ENCODE results near the gene DLL3.

DNA sequence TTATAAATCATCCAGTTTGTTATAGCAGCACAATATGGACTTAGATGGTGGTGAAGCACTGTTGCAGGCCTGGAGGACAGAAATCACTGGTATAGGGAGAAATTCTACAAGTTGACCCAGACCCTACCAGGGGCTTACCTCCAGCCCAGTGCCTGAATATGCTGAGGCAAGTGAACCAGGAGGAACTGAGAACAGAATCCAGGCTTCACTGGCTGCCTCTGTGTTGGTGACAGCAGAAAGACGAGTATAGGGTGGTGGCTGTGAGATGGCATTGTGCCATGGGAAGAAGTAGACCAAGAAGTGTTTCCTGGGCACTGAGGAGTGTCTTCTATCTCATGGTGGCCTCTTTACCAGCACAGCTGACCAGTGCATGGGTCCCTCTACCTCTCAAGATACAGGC, 57.1 kb downstream of the DLL3 start:
- TF ChIP-seq EZH2 (IDR thresholded peaks at IDR 0.05; ENCODE audit: low read depth, unreplicated experiment) (no peak), POLR2AphosphoS5 (IDR thresholded peaks at IDR 0.05; ENCODE audit: low read depth) (no peak), NANOG (IDR thresholded peaks at IDR 0.05; ENCODE audit: borderline replicate concordance) (no peak), JUNB (IDR thresholded peaks at IDR 0.05; ENCODE audit: unreplicated experiment) (no peak), CREB1 (CRISPR knock-in tag; IDR thresholded peaks at IDR 0.05; ENCODE audit: low read depth) (no peak), ZNF114 (CRISPR knock-in tag; IDR thresholded peaks at IDR 0.05) (no peak), EZH2phosphoT487 (IDR thresholded peaks at IDR 0.05; ENCODE audit: unreplicated experiment) (no peak), STAT1 (IDR thresholded peaks at IDR 0.05; ENCODE audit: unreplicated experiment) (no peak), ZNF331 (CRISPR knock-in tag; IDR thresholded peaks at IDR 0.05; ENCODE audit: low read depth) (no peak)
- TF ChIP-seq, protein P1, sequence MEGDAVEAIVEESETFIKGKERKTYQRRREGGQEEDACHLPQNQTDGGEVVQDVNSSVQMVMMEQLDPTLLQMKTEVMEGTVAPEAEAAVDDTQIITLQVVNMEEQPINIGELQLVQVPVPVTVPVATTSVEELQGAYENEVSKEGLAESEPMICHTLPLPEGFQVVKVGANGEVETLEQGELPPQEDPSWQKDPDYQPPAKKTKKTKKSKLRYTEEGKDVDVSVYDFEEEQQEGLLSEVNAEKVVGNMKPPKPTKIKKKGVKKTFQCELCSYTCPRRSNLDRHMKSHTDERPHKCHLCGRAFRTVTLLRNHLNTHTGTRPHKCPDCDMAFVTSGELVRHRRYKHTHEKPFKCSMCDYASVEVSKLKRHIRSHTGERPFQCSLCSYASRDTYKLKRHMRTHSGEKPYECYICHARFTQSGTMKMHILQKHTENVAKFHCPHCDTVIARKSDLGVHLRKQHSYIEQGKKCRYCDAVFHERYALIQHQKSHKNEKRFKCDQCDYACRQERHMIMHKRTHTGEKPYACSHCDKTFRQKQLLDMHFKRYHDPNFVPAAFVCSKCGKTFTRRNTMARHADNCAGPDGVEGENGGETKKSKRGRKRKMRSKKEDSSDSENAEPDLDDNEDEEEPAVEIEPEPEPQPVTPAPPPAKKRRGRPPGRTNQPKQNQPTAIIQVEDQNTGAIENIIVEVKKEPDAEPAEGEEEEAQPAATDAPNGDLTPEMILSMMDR (conservative IDR thresholded peaks at IDR 0.05; ENCODE audit: low read depth in 2 of 2) = no peak
- TF ChIP-seq, protein P2, sequence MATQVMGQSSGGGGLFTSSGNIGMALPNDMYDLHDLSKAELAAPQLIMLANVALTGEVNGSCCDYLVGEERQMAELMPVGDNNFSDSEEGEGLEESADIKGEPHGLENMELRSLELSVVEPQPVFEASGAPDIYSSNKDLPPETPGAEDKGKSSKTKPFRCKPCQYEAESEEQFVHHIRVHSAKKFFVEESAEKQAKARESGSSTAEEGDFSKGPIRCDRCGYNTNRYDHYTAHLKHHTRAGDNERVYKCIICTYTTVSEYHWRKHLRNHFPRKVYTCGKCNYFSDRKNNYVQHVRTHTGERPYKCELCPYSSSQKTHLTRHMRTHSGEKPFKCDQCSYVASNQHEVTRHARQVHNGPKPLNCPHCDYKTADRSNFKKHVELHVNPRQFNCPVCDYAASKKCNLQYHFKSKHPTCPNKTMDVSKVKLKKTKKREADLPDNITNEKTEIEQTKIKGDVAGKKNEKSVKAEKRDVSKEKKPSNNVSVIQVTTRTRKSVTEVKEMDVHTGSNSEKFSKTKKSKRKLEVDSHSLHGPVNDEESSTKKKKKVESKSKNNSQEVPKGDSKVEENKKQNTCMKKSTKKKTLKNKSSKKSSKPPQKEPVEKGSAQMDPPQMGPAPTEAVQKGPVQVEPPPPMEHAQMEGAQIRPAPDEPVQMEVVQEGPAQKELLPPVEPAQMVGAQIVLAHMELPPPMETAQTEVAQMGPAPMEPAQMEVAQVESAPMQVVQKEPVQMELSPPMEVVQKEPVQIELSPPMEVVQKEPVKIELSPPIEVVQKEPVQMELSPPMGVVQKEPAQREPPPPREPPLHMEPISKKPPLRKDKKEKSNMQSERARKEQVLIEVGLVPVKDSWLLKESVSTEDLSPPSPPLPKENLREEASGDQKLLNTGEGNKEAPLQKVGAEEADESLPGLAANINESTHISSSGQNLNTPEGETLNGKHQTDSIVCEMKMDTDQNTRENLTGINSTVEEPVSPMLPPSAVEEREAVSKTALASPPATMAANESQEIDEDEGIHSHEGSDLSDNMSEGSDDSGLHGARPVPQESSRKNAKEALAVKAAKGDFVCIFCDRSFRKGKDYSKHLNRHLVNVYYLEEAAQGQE (IDR thresholded peaks at IDR 0.05; ENCODE audit: unreplicated experiment) = no peak
- TF ChIP-seq, protein P3, sequence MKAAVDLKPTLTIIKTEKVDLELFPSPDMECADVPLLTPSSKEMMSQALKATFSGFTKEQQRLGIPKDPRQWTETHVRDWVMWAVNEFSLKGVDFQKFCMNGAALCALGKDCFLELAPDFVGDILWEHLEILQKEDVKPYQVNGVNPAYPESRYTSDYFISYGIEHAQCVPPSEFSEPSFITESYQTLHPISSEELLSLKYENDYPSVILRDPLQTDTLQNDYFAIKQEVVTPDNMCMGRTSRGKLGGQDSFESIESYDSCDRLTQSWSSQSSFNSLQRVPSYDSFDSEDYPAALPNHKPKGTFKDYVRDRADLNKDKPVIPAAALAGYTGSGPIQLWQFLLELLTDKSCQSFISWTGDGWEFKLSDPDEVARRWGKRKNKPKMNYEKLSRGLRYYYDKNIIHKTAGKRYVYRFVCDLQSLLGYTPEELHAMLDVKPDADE (IDR thresholded peaks at IDR 0.05) = no peak
- TF ChIP-seq, protein P4, sequence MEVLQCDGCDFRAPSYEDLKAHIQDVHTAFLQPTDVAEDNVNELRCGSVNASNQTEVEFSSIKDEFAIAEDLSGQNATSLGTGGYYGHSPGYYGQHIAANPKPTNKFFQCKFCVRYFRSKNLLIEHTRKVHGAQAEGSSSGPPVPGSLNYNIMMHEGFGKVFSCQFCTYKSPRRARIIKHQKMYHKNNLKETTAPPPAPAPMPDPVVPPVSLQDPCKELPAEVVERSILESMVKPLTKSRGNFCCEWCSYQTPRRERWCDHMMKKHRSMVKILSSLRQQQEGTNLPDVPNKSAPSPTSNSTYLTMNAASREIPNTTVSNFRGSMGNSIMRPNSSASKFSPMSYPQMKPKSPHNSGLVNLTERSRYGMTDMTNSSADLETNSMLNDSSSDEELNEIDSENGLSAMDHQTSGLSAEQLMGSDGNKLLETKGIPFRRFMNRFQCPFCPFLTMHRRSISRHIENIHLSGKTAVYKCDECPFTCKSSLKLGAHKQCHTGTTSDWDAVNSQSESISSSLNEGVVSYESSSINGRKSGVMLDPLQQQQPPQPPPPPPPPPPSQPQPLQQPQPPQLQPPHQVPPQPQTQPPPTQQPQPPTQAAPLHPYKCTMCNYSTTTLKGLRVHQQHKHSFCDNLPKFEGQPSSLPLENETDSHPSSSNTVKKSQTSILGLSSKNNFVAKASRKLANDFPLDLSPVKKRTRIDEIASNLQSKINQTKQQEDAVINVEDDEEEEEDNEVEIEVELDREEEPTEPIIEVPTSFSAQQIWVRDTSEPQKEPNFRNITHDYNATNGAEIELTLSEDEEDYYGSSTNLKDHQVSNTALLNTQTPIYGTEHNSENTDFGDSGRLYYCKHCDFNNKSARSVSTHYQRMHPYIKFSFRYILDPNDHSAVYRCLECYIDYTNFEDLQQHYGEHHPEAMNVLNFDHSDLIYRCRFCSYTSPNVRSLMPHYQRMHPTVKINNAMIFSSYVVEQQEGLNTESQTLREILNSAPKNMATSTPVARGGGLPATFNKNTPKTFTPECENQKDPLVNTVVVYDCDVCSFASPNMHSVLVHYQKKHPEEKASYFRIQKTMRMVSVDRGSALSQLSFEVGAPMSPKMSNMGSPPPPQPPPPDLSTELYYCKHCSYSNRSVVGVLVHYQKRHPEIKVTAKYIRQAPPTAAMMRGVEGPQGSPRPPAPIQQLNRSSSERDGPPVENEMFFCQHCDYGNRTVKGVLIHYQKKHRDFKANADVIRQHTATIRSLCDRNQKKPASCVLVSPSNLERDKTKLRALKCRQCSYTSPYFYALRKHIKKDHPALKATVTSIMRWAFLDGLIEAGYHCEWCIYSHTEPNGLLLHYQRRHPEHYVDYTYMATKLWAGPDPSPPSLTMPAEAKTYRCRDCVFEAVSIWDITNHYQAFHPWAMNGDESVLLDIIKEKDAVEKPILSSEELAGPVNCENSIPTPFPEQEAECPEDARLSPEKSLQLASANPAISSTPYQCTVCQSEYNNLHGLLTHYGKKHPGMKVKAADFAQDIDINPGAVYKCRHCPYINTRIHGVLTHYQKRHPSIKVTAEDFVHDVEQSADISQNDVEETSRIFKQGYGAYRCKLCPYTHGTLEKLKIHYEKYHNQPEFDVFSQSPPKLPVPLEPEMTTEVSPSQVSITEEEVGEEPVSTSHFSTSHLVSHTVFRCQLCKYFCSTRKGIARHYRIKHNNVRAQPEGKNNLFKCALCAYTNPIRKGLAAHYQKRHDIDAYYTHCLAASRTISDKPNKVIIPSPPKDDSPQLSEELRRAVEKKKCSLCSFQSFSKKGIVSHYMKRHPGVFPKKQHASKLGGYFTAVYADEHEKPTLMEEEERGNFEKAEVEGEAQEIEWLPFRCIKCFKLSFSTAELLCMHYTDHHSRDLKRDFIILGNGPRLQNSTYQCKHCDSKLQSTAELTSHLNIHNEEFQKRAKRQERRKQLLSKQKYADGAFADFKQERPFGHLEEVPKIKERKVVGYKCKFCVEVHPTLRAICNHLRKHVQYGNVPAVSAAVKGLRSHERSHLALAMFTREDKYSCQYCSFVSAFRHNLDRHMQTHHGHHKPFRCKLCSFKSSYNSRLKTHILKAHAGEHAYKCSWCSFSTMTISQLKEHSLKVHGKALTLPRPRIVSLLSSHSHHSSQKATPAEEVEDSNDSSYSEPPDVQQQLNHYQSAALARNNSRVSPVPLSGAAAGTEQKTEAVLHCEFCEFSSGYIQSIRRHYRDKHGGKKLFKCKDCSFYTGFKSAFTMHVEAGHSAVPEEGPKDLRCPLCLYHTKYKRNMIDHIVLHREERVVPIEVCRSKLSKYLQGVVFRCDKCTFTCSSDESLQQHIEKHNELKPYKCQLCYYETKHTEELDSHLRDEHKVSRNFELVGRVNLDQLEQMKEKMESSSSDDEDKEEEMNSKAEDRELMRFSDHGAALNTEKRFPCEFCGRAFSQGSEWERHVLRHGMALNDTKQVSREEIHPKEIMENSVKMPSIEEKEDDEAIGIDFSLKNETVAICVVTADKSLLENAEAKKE (CRISPR knock-in tag; IDR thresholded peaks at IDR 0.05) = no peak
